Measurements from ENCODE around the gene DEDD2. TPM values are rescaled to one million over a fixed set of nuclear protein-coding genes. Genes with fewer than 3 reads are reported as not detected.

DEDD2 gene
- total RNA-seq, 1 donor from 2014 or later: 15.8 TPM

- H3K27me3 ChIP-seq (ENCODE audit: low read depth): peaks cover 86% of the 10 kb centered on the region
- H3K36me3 ChIP-seq: no peaks in the 10 kb centered on the region
- H3K4me3 ChIP-seq: no peak overlapping the region
- H3K9me3 ChIP-seq (replicated peaks): no peaks in the 10 kb centered on the region
- DNase-seq: no peak
- H3K27ac ChIP-seq (replicated peaks): no peak overlapping the region
- intact Hi-C loops (cut with micrococcal nuclease): no loop called here
- TF ChIP-seq CTCF (IDR thresholded peaks at IDR 0.05; ENCODE audit: borderline replicate concordance): no peak
- H3K4me1 ChIP-seq: no peaks in the 10 kb centered on the region
Observed at GRCh38 chr19:42158926-42159325, 58.6 kb downstream of the DEDD2 start.

- no peaks in the 10 kb centered on the region for H3K4me1 ChIP-seq
- intact Hi-C loops (cut with micrococcal nuclease): no loop called here
Observed at GRCh38 chr19:42156571-42156970, 60.9 kb downstream of the DEDD2 start.

GRCh38 chr19:42155796-42156195 is 61.7 kb downstream of the DEDD2 start:
- no peak for DNase-seq
- Histone ChIP-seq H3K4me3 (no peak overlapping the region), H3K27ac (replicated peaks) (no peak overlapping the region), H3K27me3 (ENCODE audit: low read depth) (peaks cover 86% of the 10 kb centered on the region), H3K4me1 (no peaks in the 10 kb centered on the region), H3K36me3 (no peaks in the 10 kb centered on the region), H3K9me3 (replicated peaks) (no peaks in the 10 kb centered on the region)
- no peak for TF ChIP-seq CTCF (IDR thresholded peaks at IDR 0.05; ENCODE audit: borderline replicate concordance)
- intact Hi-C loops (cut with micrococcal nuclease): no loop called here

More at GRCh38 chr19:42156571-42156970, 60.9 kb downstream of the DEDD2 start:
- peaks cover 86% of the 10 kb centered on the region for H3K27me3 ChIP-seq (ENCODE audit: low read depth)
- H3K27ac ChIP-seq (replicated peaks): no peak overlapping the region
- H3K9me3 ChIP-seq (replicated peaks): no peaks in the 10 kb centered on the region
- TF ChIP-seq CTCF (IDR thresholded peaks at IDR 0.05; ENCODE audit: borderline replicate concordance): no peak
- H3K36me3 ChIP-seq: no peaks in the 10 kb centered on the region
- DNase-seq: no peak
- no peak overlapping the region for H3K4me3 ChIP-seq

GRCh38 chr19:42154471-42155323 is 62.8 kb downstream of the DEDD2 start:
- H3K36me3 ChIP-seq: no peaks in the 10 kb centered on the region
- DNase-seq: no peak
- intact Hi-C loops (cut with micrococcal nuclease): no loop called here
- no peaks in the 10 kb centered on the region for H3K9me3 ChIP-seq (replicated peaks)
- H3K27ac ChIP-seq (replicated peaks): no peak overlapping the region
- no peak overlapping the region for H3K4me3 ChIP-seq
- H3K27me3 ChIP-seq (ENCODE audit: low read depth): peaks cover 89% of the 10 kb centered on the region
- no peak for TF ChIP-seq CTCF (IDR thresholded peaks at IDR 0.05; ENCODE audit: borderline replicate concordance)
- no peaks in the 10 kb centered on the region for H3K4me1 ChIP-seq

GRCh38 chr19:42153672-42154433 is 63.6 kb downstream of the DEDD2 start:
- TF ChIP-seq CTCF (IDR thresholded peaks at IDR 0.05; ENCODE audit: borderline replicate concordance): no peak
- H3K27ac ChIP-seq (replicated peaks): no peak overlapping the region
- intact Hi-C loops (cut with micrococcal nuclease): no loop called here
- H3K9me3 ChIP-seq (replicated peaks): no peaks in the 10 kb centered on the region
- H3K36me3 ChIP-seq: no peaks in the 10 kb centered on the region
- peaks cover 90% of the 10 kb centered on the region for H3K27me3 ChIP-seq (ENCODE audit: low read depth)
- no peaks in the 10 kb centered on the region for H3K4me1 ChIP-seq
- no peak overlapping the region for H3K4me3 ChIP-seq
- no peak for DNase-seq

Measured in left ventricle myocardium inferior (tissue), 1 donor.